OCI-LY1 (cell line): ENCODE data around the gene CLEC16A.

Source experiments
- CTCF ChIP-seq: fragments of 200-600 bp; sonication (generic), shearing (Covaris generic); IDR thresholded peaks from 2 replicates; pipeline ENCODE4 v1.5.1; 2017; ENCODE audit warnings: mild to moderate bottlenecking, antibody characterized with exemption, low read length, moderate library complexity, mixed read lengths
- EZH2 ChIP-seq: fragments of 200-600 bp; sonication (generic), shearing (Covaris generic); IDR thresholded peaks from 2 replicates; pipeline ENCODE4 v1.8.0; 2017; ENCODE audit warnings: borderline replicate concordance, mixed run types, mild to moderate bottlenecking, antibody characterized with exemption, low read length, moderate library complexity, mixed read lengths

- TF ChIP-seq CTCF (no peak), EZH2 (no peak)
Measured at GRCh38 chr16:10966129-10966528, 21.8 kb downstream of the CLEC16A start.
